Measurements from ENCODE around the gene LAMP1.

The LAMP1 gene

GRCh38 chr13:113349491-113349890 lies 52.5 kb downstream of the LAMP1 start:
- H3K4me1 ChIP-seq (ENCODE audit: insufficient read depth, low read length) = no peaks in the 10 kb centered on the region
- no peak overlapping the region for H3K9ac ChIP-seq (ENCODE audit: low read depth, low read length)
- H3K9me3 ChIP-seq (ENCODE audit: control insufficient read depth, insufficient read depth, low read length) = no peaks in the 10 kb centered on the region
- peaks cover 6% of the 10 kb centered on the region for H3K36me3 ChIP-seq (ENCODE audit: insufficient read depth, low read length)

- Histone ChIP-seq H3K9ac (ENCODE audit: low read depth, low read length) (no peak overlapping the region), H3K9me3 (ENCODE audit: control insufficient read depth, insufficient read depth, low read length) (no peaks in the 10 kb centered on the region), H3K4me1 (ENCODE audit: insufficient read depth, low read length) (no peaks in the 10 kb centered on the region), H3K36me3 (ENCODE audit: insufficient read depth, low read length) (peaks cover 6% of the 10 kb centered on the region)
Measured at GRCh38 chr13:113350065-113350937, 53.3 kb downstream of the LAMP1 start.

DNA sequence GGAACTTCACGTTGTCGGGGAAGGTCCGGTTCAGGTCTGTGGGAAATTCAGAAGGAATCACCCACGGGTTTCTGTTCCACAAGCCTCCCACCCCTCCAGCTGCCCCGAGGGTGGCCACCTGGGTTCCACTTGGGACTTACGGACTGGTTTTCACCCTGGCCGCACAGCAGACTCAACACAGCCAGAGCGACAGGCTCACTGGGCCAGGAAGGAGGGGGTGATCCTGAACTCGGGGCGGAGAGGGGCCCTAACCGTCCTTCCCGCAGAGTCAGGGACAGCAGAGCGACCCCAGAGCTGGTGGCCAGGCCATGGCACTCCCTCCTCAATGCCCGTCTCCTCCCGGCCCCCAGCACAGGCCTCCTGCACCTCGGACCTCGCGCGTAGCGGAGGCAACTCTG lies 53.9 kb downstream of the LAMP1 start:
- Histone ChIP-seq H3K4me1 (ENCODE audit: insufficient read depth, low read length) (no peaks in the 10 kb centered on the region), H3K9ac (ENCODE audit: low read depth, low read length) (no peak overlapping the region), H3K9me3 (ENCODE audit: control insufficient read depth, insufficient read depth, low read length) (no peaks in the 10 kb centered on the region), H3K36me3 (ENCODE audit: insufficient read depth, low read length) (peaks cover 6% of the 10 kb centered on the region)

DNA sequence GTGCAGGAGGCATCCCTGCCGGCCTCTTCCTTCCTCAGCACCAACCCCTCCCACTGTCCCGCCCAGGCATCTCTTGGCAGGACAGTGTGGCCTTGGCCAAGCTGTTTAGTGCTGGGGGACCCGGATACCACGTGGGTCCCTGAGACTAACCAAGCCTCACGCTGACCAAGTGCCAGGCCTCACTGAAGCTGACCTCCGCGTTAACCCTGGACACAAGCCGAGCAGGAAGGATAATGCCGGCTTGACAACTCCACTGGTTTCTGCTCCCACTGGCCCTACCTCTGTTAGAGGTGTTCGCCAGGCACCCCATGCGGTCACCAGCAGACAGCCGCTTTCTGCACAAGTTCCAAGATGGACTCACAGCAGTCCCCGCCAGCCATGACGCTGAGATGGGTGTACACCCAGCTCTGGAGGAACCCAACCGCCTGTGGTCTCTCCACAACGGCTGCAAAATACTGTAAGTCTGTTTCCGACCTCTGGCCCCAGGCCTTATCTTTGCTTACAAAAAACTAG lies 54.5 kb downstream of the LAMP1 start:
- Histone ChIP-seq H3K9me3 (ENCODE audit: control insufficient read depth, insufficient read depth, low read length) (no peaks in the 10 kb centered on the region), H3K9ac (ENCODE audit: low read depth, low read length) (no peak overlapping the region), H3K36me3 (ENCODE audit: insufficient read depth, low read length) (peaks cover 6% of the 10 kb centered on the region), H3K4me1 (ENCODE audit: insufficient read depth, low read length) (no peaks in the 10 kb centered on the region)

GRCh38 chr13:113353254-113353653 lies 56.2 kb downstream of the LAMP1 start:
- no peak overlapping the region for H3K9ac ChIP-seq (ENCODE audit: low read depth, low read length)
- no peaks in the 10 kb centered on the region for H3K4me1 ChIP-seq (ENCODE audit: insufficient read depth, low read length)
- H3K9me3 ChIP-seq (ENCODE audit: control insufficient read depth, insufficient read depth, low read length) = no peaks in the 10 kb centered on the region
- peaks cover 6% of the 10 kb centered on the region for H3K36me3 ChIP-seq (ENCODE audit: insufficient read depth, low read length)

DNA sequence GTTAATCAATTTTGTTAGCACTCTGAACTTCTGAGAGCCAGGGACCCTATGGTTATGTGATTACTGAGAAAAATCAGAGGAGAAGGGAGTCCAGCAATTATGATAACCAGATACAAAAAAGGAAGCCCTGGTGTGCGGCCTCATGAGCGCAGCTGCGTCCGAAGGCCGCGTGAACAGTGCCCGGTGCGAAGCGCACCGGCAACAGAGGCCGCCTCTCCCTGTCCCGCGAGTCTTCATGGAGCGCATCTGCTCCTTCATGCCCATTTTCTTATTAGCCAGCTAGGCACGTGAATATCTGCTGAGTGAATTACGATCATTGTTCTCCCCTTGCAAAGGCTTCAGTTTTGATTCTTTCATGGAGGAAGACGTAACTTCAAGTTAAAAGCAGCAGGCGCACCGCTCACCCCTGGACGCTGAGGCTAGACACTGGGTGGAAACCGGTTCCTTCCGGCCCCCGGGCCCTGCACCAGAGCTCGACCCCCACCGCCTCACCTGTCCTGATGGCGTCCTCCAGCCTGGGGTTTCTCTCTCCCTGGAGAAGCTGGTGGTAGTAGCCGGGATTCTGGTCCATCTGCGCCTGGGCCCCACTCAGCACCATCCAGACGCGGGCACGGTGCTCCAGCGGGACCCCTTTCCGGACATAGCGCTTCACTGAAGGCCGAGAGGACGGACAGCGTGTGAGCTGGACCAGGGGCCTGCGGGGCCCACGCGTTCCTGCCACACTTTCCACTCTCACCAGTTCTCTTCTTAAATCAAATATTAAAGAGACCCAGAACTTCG lies 58.0 kb downstream of the LAMP1 start:
- H3K36me3 ChIP-seq (ENCODE audit: insufficient read depth, low read length) = peaks cover 2% of the 10 kb centered on the region

GRCh38 chr13:113355621-113356020 lies 58.6 kb downstream of the LAMP1 start:
- Histone ChIP-seq H3K9me3 (ENCODE audit: control insufficient read depth, insufficient read depth, low read length) (no peaks in the 10 kb centered on the region), H3K4me1 (ENCODE audit: insufficient read depth, low read length) (no peaks in the 10 kb centered on the region), H3K9ac (ENCODE audit: low read depth, low read length) (no peak overlapping the region), H3K36me3 (ENCODE audit: insufficient read depth, low read length) (peaks cover 5% of the 10 kb centered on the region; the same call in 1 of the 2 replicates)

More for the DNA sequence above, 58.0 kb downstream of the LAMP1 start:
- no peaks in the 10 kb centered on the region for H3K9me3 ChIP-seq (ENCODE audit: control insufficient read depth, insufficient read depth, low read length)
- H3K4me1 ChIP-seq (ENCODE audit: insufficient read depth, low read length) = no peaks in the 10 kb centered on the region
- no peak overlapping the region for H3K9ac ChIP-seq (ENCODE audit: low read depth, low read length)

DNA sequence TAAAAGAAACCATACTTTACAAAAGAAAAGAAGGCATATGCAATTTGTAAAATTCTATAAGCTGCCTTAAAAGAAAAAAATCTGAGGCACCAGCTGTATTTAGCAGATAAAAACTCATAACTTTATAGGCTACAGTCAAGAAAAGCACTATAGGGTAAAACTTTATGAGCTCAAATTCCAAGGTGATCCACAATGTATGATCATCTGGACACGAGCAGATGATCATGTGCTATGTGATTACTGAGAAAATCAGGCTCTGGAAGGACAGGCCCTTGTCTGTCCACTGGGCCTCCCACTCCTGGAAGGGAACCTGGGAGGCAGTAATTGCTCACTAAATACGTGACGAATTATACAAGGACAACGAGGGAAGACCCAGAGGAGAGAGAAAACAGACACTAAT lies 59.6 kb downstream of the LAMP1 start:
- no peak overlapping the region for H3K9ac ChIP-seq (ENCODE audit: low read depth, low read length)
- peaks cover 5% of the 10 kb centered on the region; the same call in 1 of the 2 replicates for H3K36me3 ChIP-seq (ENCODE audit: insufficient read depth, low read length)
- H3K4me1 ChIP-seq (ENCODE audit: insufficient read depth, low read length) = no peaks in the 10 kb centered on the region
- no peaks in the 10 kb centered on the region for H3K9me3 ChIP-seq (ENCODE audit: control insufficient read depth, insufficient read depth, low read length)

DNA sequence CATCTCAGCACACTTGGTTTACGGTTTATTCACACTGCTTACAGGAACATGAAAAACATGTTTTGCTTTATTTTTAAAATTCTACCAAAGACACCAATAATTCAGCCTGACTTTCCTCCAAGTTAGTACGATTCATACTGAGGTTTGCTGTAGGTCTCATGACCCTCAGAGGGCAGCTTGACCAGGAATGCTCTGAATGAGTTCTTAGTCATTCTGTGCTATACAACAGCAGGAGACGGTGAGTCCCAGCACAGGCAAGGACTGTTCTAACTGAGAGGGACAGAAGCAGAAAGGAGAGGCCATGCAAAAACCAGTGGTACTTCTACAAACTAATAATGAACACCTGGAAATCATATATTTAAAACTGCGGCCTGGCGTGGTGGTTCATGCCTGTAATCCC lies 60.5 kb downstream of the LAMP1 start:
- no peaks in the 10 kb centered on the region for H3K4me1 ChIP-seq (ENCODE audit: insufficient read depth, low read length)
- H3K9me3 ChIP-seq (ENCODE audit: control insufficient read depth, insufficient read depth, low read length) = no peaks in the 10 kb centered on the region
- no peak overlapping the region for H3K9ac ChIP-seq (ENCODE audit: low read depth, low read length)
- peaks cover 5% of the 10 kb centered on the region; the same call in 1 of the 2 replicates for H3K36me3 ChIP-seq (ENCODE audit: insufficient read depth, low read length)

DNA sequence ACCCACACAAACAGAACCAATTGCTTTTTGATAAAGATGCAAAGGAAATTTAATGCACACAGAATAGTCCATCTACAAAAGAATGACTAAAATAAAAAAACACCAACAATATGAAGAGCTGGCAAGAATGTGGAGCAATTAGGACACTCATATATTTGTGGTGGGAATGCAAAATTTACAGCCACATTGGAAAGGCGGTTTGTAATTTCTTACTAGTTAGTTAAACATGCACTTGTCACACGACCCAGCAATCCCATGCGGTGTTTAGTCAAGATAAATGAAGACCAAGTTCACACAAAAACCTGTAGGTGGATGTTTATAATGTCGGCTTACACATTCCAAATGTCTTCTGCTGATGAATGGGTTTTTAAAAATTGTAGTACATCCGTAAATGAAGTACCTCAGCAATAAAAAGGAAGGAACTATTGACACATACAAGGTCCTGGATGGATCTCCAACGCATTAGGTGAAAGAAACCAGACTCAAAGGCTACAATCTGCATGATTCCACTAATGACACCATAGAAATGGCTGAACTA lies 61.7 kb downstream of the LAMP1 start:
- Histone ChIP-seq H3K4me1 (ENCODE audit: insufficient read depth, low read length) (no peaks in the 10 kb centered on the region), H3K36me3 (ENCODE audit: insufficient read depth, low read length) (peaks cover 5% of the 10 kb centered on the region; the same call in 1 of the 2 replicates), H3K9me3 (ENCODE audit: control insufficient read depth, insufficient read depth, low read length) (no peaks in the 10 kb centered on the region), H3K9ac (ENCODE audit: low read depth, low read length) (no peak overlapping the region)

DNA sequence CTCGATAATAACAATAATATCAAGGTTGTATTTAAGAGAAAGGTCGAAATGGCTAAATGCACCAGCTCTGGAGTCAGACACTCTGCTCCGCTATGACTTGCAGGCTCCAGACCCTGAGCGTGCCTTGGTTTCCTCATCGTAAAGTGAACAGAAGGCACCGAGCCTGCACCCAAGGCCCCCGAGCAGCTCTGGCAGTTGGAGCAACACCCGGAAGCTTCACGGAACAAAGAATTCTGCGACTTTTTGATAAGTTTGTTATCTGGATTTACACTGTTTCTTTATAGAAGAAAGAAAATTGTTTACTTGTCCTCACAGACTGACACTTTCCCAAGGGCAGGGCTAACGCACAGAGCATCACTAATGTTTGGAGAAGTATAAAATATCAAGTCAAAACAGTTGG lies 62.5 kb downstream of the LAMP1 start:
- Histone ChIP-seq H3K4me1 (ENCODE audit: insufficient read depth, low read length) (no peaks in the 10 kb centered on the region), H3K9me3 (ENCODE audit: control insufficient read depth, insufficient read depth, low read length) (no peaks in the 10 kb centered on the region), H3K9ac (ENCODE audit: low read depth, low read length) (no peak overlapping the region), H3K36me3 (ENCODE audit: insufficient read depth, low read length) (peaks cover 5% of the 10 kb centered on the region; the same call in 1 of the 2 replicates)

DNA sequence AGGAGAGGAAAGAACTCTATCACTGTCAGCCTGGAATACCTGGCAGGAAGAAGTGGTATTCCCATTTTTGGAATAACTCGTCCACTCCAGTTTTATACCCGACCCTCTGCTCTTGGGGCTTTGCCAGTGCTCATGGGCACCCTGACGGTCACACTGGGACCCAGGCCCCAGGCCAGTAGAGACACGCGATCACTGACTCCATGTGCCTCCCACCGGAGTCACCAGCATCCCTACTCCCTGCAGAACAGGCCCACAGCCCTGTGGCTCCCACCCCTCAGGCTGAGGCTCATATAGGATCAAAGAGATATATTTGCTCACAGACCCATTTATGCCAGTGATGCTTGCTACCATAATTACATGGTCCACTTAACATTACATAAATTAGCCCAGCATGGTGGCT lies 63.4 kb downstream of the LAMP1 start:
- no peaks in the 10 kb centered on the region for H3K9me3 ChIP-seq (ENCODE audit: control insufficient read depth, insufficient read depth, low read length)
- no peak overlapping the region for H3K9ac ChIP-seq (ENCODE audit: low read depth, low read length)
- H3K4me1 ChIP-seq (ENCODE audit: insufficient read depth, low read length) = no peaks in the 10 kb centered on the region
- H3K36me3 ChIP-seq (ENCODE audit: insufficient read depth, low read length) = peaks cover 5% of the 10 kb centered on the region; the same call in 1 of the 2 replicates

DNA sequence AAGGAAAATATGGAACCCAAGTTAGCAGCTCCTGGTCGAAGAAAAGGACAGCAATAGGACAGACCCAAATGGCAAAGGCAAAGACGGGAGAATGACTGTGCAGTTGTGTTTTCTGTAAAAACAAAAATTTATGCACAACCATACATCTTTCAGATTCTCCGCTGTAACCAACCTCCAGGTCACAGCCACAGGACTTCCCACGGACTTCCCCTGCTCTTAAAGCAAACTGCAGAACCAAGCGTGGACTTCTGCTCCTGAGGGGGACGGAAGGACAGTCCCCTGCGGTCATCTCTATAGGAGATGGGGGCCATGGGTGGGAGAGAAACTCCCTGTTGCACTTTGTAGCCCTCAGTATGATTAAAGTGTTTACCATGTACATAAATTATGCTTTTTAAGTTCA lies 64.4 kb downstream of the LAMP1 start:
- H3K36me3 ChIP-seq (ENCODE audit: insufficient read depth, low read length) = peaks cover 5% of the 10 kb centered on the region; the same call in 1 of the 2 replicates
- H3K4me1 ChIP-seq (ENCODE audit: insufficient read depth, low read length) = no peaks in the 10 kb centered on the region
- H3K9ac ChIP-seq (ENCODE audit: low read depth, low read length) = no peak overlapping the region
- no peaks in the 10 kb centered on the region for H3K9me3 ChIP-seq (ENCODE audit: control insufficient read depth, insufficient read depth, low read length)

DNA sequence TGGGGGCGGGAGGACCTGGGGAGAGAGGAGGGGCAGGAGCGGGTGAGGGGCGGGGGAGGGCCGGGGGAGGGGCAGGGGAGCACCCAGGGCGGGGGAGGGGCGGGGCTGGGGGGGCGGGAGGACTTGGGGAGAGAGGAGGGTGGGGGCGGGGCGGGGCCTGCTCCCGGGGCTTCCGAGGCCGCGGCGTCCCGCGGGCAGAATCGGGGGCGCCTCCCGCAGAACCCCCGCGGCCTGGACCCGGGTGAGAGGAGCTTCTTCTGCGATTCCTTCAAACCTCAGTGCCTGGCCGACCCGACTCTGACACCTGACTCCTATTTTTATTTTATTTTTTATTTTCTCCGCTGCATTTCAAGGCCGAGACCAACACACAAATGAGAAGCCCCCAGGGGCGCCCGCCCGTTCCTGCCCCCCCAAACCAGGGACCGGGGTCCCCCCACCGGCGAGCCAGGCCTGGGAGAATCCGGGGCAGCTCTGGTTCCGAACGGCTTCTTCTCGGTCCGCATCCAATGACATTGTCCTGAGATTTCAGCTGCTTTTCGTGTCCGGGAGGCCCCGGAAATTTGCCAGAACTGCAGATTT lies 67.4 kb downstream of the LAMP1 start:
- peaks cover 5% of the 10 kb centered on the region; the same call in 1 of the 2 replicates for H3K36me3 ChIP-seq (ENCODE audit: insufficient read depth, low read length)
- H3K9me3 ChIP-seq (ENCODE audit: control insufficient read depth, insufficient read depth, low read length) = no peaks in the 10 kb centered on the region
- H3K4me1 ChIP-seq (ENCODE audit: insufficient read depth, low read length) = no peaks in the 10 kb centered on the region
- H3K9ac ChIP-seq (ENCODE audit: low read depth, low read length) = peak overlapping the region; percentile 52; the same call in 1 of the 2 replicates
